CD8-positive, alpha-beta memory T cell (primary cell): ENCODE results near the gene ALKBH3. TPM values are rescaled to one million over a fixed set of nuclear protein-coding genes. Genes with fewer than 3 reads are reported as not detected.
A peak's percentile ranks its signal among the peaks of the same experiment; 100 is the strongest.

Experiments
- CTCF ChIA-PET: fragments of 350-600 bp; sonication (Branson Sonifier 250); formaldehyde crosslinking; loops from one replicate; lab custom pipeline; 2021; ENCODE audit warnings: antibody characterized with exemption; lab: Charles Lee
- POLR2A ChIA-PET: fragments of 350-600 bp; sonication (Branson Sonifier 250); formaldehyde crosslinking; loops from one replicate; lab custom pipeline; 2021; ENCODE audit warnings: antibody characterized with exemption; lab: Charles Lee
- DNase-seq, 5 donors: peaks; one replicate each; pipeline versions ENCODE4 v3.0.0 to v3.0.0-alpha.2; 2020 to 2022; ENCODE audit warnings: mixed read lengths in 1 of 5
- H3K27ac ChIP-seq: one replicate; pipeline ENCODE4 v1.7.0; 2013; ENCODE audit warnings: low read depth, mild to moderate bottlenecking, low read length, moderate library complexity
- H3K27me3 ChIP-seq: 2 replicates; pipeline ENCODE4 v1.7.0; 2013; ENCODE audit warnings: low read length, mild to moderate bottlenecking; ENCODE audit not compliant: insufficient read depth, poor library complexity, severe bottlenecking
- H3K36me3 ChIP-seq: 2 replicates; pipeline ENCODE4 v1.7.0; 2013; ENCODE audit warnings: mild to moderate bottlenecking, low read length, moderate library complexity; ENCODE audit not compliant: insufficient read depth
- H3K4me1 ChIP-seq: 2 replicates; pipeline ENCODE4 v1.7.0; 2013; ENCODE audit warnings: mild to moderate bottlenecking, low read length, moderate library complexity; ENCODE audit not compliant: insufficient read depth
- H3K4me3 ChIP-seq: 2 replicates; pipeline ENCODE4 v1.7.0; 2013; ENCODE audit warnings: mild to moderate bottlenecking, low read length
- H3K9me3 ChIP-seq: 2 replicates; pipeline ENCODE4 v1.7.0; 2013; ENCODE audit warnings: mild to moderate bottlenecking, low read length
- H3K27ac Mint-ChIP-seq, 8 donors: one replicate each; pipeline ENCODE4 v1.8.0; 2020 to 2021; ENCODE audit warnings: mixed read lengths in 8 of 8, mild to moderate bottlenecking in 6 of 8, inconsistent platforms in 3 of 8, moderate library complexity in 3 of 8
- H3K27me3 Mint-ChIP-seq, 2 donors: one replicate each; pipeline ENCODE4 v1.8.0; 2020 to 2021; ENCODE audit warnings: mixed read lengths in 2 of 2, mild to moderate bottlenecking in 1 of 2, moderate library complexity in 1 of 2
- H3K36me3 Mint-ChIP-seq, 3 donors: one replicate each; pipeline ENCODE4 v1.8.0; 2020 to 2021; ENCODE audit warnings: mixed read lengths in 3 of 3, inconsistent platforms in 1 of 3, mild to moderate bottlenecking in 1 of 3
- H3K4me1 Mint-ChIP-seq, 3 donors: one replicate each; pipeline ENCODE4 v1.8.0; 2020 to 2021; ENCODE audit warnings: mixed read lengths in 3 of 3, inconsistent platforms in 1 of 3, mild to moderate bottlenecking in 1 of 3
- H3K4me3 Mint-ChIP-seq, 7 donors: one replicate each; pipeline ENCODE4 v1.8.0; 2020 to 2021; ENCODE audit warnings: mixed read lengths in 7 of 7, mild to moderate bottlenecking in 6 of 7, moderate library complexity in 4 of 7, inconsistent platforms in 2 of 7
- H3K9me3 Mint-ChIP-seq, 5 donors: one replicate each; pipeline ENCODE4 v1.8.0; 2020 to 2022; ENCODE audit warnings: mixed read lengths in 5 of 5, mild to moderate bottlenecking in 3 of 5, moderate library complexity in 2 of 5, inconsistent platforms in 1 of 5
- polyA plus RNA-seq: library from polyadenylated mRNA; unstranded; fragments of 300-500 nt; fragmentation: Illumina TruSeq; gene quantifications from one replicate; pipeline ENCODE4 v1.2.3, GENCODE V29; 2021
- total RNA-seq, 2 experiments: library from RNA; stranded (reverse); gene quantifications; one replicate each; pipeline ENCODE4 v1.2.3, GENCODE V29; 2021

Gene ALKBH3
- total and polyA plus RNA-seq, 3 experiments from 2014 or later, result 38.3 to 51.5 (median 51.1) TPM

- no peak overlapping the region for H3K27ac Mint-ChIP-seq
- Histone ChIP-seq H3K4me3 (no peak overlapping the region), H3K27me3 (no peaks in the 10 kb centered on the region), H3K4me1 (no peaks in the 10 kb centered on the region), H3K9me3 (no peaks in the 10 kb centered on the region), H3K36me3 (peaks cover 24% of the 10 kb centered on the region), H3K27ac (no peak overlapping the region)
- DNase-seq, result no peak
- ChIA-PET CTCF (no interaction called here), POLR2A (no interaction called here)
- no peaks in the 10 kb centered on the region for H3K27me3 Mint-ChIP-seq
- peaks cover 9 to 88% (median 22%) of the 10 kb centered on the region in 3 donors for H3K36me3 Mint-ChIP-seq
- peaks cover 2 to 13% (median 5%) of the 10 kb centered on the region in 3 donors for H3K4me1 Mint-ChIP-seq
- H3K9me3 Mint-ChIP-seq, result no peaks in the 10 kb centered on the region
- no peak overlapping the region for H3K4me3 Mint-ChIP-seq
Measured at GRCh38 chr11:43898574-43898973, 17.9 kb downstream of the ALKBH3 start.

GRCh38 chr11:43899094-43899493, 18.5 kb downstream of the ALKBH3 start:
- Histone ChIP-seq H3K9me3 (no peaks in the 10 kb centered on the region), H3K4me3 (no peak overlapping the region), H3K27ac (no peak overlapping the region), H3K36me3 (peaks cover 21% of the 10 kb centered on the region), H3K4me1 (no peaks in the 10 kb centered on the region), H3K27me3 (no peaks in the 10 kb centered on the region)
- Mint-ChIP-seq H3K27me3 (no peaks in the 10 kb centered on the region), H3K9me3 (no peaks in the 10 kb centered on the region), H3K4me1 (peaks cover 2 to 14% (median 4%) of the 10 kb centered on the region in 3 donors), H3K27ac (no peak overlapping the region), H3K36me3 (peaks cover 9 to 88% (median 26%) of the 10 kb centered on the region in 3 donors), H3K4me3 (no peak overlapping the region)
- POLR2A ChIA-PET, result no interaction called here
- DNase-seq, result no peak
- CTCF ChIA-PET, result no interaction called here

- no peaks in the 10 kb centered on the region for H3K9me3 Mint-ChIP-seq
- H3K4me3 Mint-ChIP-seq, result no peak overlapping the region
- H3K4me3 ChIP-seq, result no peak overlapping the region
- no peaks in the 10 kb centered on the region for H3K27me3 Mint-ChIP-seq
- POLR2A ChIA-PET, result no interaction called here
- no peaks in the 10 kb centered on the region for H3K27me3 ChIP-seq
- H3K36me3 Mint-ChIP-seq, result peaks cover 9 to 85% (median 26%) of the 10 kb centered on the region in 3 donors
- peak overlapping the region in 1 of 8 donors; percentile 51 for H3K27ac Mint-ChIP-seq
- peaks cover 9 to 24% (median 9%) of the 10 kb centered on the region in 3 donors for H3K4me1 Mint-ChIP-seq
- H3K27ac ChIP-seq, result no peak overlapping the region
- no peak for DNase-seq
- H3K9me3 ChIP-seq, result no peaks in the 10 kb centered on the region
- peaks cover 18% of the 10 kb centered on the region for H3K36me3 ChIP-seq
- no peaks in the 10 kb centered on the region for H3K4me1 ChIP-seq
- CTCF ChIA-PET, result no interaction called here
Measured at GRCh38 chr11:43901551-43901950, 20.9 kb downstream of the ALKBH3 start.

GRCh38 chr11:43903078-43903477, 22.4 kb downstream of the ALKBH3 start:
- no peaks in the 10 kb centered on the region for H3K9me3 Mint-ChIP-seq
- CTCF ChIA-PET, result interaction anchor here (1.6 kb wide), 1 partner anchor 13 kb away, joined by 4 read pairs; no protein-coding TSS in a partner anchor
- peaks cover 11% of the 10 kb centered on the region for H3K36me3 ChIP-seq

GRCh38 chr11:43903969-43904368, 23.3 kb downstream of the ALKBH3 start:
- H3K27me3 Mint-ChIP-seq, result no peaks in the 10 kb centered on the region
- no peak overlapping the region for H3K27ac ChIP-seq
- ChIA-PET POLR2A (no interaction called here), CTCF (interaction anchor here (1.6 kb wide), 1 partner anchor 14 kb away, joined by 4 read pairs; no protein-coding TSS in a partner anchor)
- H3K9me3 Mint-ChIP-seq, result no peaks in the 10 kb centered on the region
- peaks cover 15% of the 10 kb centered on the region for H3K36me3 ChIP-seq
- peak overlapping the region in 2 of 8 donors; percentile 2 to 4 for H3K27ac Mint-ChIP-seq
- no peak overlapping the region for H3K4me3 Mint-ChIP-seq
- H3K36me3 Mint-ChIP-seq, result peaks cover 9 to 88% (median 21%) of the 10 kb centered on the region in 3 donors
- H3K4me3 ChIP-seq, result no peak overlapping the region
- no peaks in the 10 kb centered on the region for H3K27me3 ChIP-seq
- H3K4me1 Mint-ChIP-seq, result peaks cover 11 to 40% (median 32%) of the 10 kb centered on the region in 3 donors
- DNase-seq, result no peak
- no peaks in the 10 kb centered on the region for H3K4me1 ChIP-seq
- no peaks in the 10 kb centered on the region for H3K9me3 ChIP-seq

More at GRCh38 chr11:43903078-43903477, 22.4 kb downstream of the ALKBH3 start:
- POLR2A ChIA-PET, result no interaction called here
- Histone ChIP-seq H3K27me3 (no peaks in the 10 kb centered on the region), H3K9me3 (no peaks in the 10 kb centered on the region), H3K4me3 (no peak overlapping the region), H3K27ac (no peak overlapping the region), H3K4me1 (no peaks in the 10 kb centered on the region)
- Mint-ChIP-seq H3K4me3 (no peak overlapping the region), H3K27ac (no peak overlapping the region), H3K27me3 (no peaks in the 10 kb centered on the region), H3K4me1 (peaks cover 11 to 33% (median 23%) of the 10 kb centered on the region in 3 donors), H3K36me3 (peaks cover 9 to 88% (median 24%) of the 10 kb centered on the region in 3 donors)
- no peak for DNase-seq

DNA sequence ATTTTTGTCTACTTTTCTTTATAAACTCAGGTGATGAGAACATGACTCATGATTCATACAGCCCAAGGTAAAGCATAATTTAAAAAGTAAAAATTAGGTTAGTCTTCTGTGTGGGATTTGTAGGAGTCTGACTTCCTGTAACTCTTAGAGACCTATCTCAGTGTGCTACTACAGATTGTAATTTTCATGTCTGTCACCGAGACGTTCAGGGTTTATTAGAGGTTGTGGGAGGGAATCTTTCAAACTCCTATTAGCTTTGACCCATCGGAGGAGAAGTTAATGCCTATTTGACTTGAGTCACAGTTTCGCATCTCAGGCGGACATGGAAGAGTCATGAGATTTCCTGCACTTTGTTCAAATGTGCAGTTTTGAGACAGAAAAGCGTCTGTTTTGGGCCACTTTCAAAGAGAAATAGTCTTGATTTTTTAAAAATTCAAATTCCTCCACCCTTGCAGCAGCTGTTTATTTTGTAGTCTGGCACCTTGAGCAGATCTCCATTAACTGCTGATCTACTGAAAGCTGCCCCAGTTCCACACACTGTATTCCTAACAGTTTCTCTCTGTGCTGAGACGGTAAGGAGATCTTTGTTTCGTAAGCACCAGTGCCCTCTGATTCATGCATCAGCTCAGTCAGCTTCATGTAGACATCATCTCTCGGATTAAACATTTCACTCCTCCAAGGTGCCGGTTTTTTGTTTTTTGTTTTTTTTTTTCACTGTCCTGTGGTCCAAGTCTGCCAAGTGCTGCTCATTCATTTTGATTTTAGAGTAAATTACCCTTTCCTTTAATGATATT, 24.3 kb downstream of the ALKBH3 start:
- Histone ChIP-seq H3K4me3 (no peak overlapping the region), H3K4me1 (no peaks in the 10 kb centered on the region), H3K36me3 (peaks cover 15% of the 10 kb centered on the region), H3K27ac (no peak overlapping the region), H3K27me3 (no peaks in the 10 kb centered on the region), H3K9me3 (no peaks in the 10 kb centered on the region)
- H3K27ac Mint-ChIP-seq, result peak overlapping the region in 1 of 8 donors; percentile 39
- CTCF ChIA-PET, result no interaction called here
- no peaks in the 10 kb centered on the region for H3K9me3 Mint-ChIP-seq
- POLR2A ChIA-PET, result no interaction called here
- DNase-seq, result no peak
- peaks cover 13 to 48% (median 32%) of the 10 kb centered on the region in 3 donors for H3K4me1 Mint-ChIP-seq
- H3K4me3 Mint-ChIP-seq, result no peak overlapping the region
- no peaks in the 10 kb centered on the region for H3K27me3 Mint-ChIP-seq
- peaks cover 9 to 89% (median 24%) of the 10 kb centered on the region in 3 donors for H3K36me3 Mint-ChIP-seq

- peaks cover 9 to 93% (median 30%) of the 10 kb centered on the region in 3 donors for H3K36me3 Mint-ChIP-seq
- no peak overlapping the region for H3K4me3 Mint-ChIP-seq
- Histone ChIP-seq H3K27ac (no peak overlapping the region), H3K4me3 (no peak overlapping the region), H3K27me3 (no peaks in the 10 kb centered on the region), H3K9me3 (no peaks in the 10 kb centered on the region), H3K4me1 (no peaks in the 10 kb centered on the region), H3K36me3 (peaks cover 19% of the 10 kb centered on the region)
- H3K27ac Mint-ChIP-seq, result peak overlapping the region in 2 of 8 donors; percentile 3 to 24
- no peaks in the 10 kb centered on the region for H3K9me3 Mint-ChIP-seq
- peaks cover 13 to 48% (median 32%) of the 10 kb centered on the region in 3 donors for H3K4me1 Mint-ChIP-seq
- CTCF ChIA-PET, result interaction anchor here (1.3 kb wide), 1 partner anchor 35 kb away, joined by 3 read pairs; no protein-coding TSS in a partner anchor
- no peak for DNase-seq
- no peaks in the 10 kb centered on the region for H3K27me3 Mint-ChIP-seq
- POLR2A ChIA-PET, result no interaction called here
Measured at GRCh38 chr11:43905813-43906241, 25.2 kb downstream of the ALKBH3 start.
